GM21423 (cell line): ENCODE data around the gene PIK3C3.

Source experiments
- ATAC-seq: cut with Tn5 transposase; IDR thresholded peaks from one replicate; pipeline ENCODE4 v1.9.1; 2021; ENCODE audit warnings: mild to moderate bottlenecking, moderate library complexity; ENCODE audit not compliant: unreplicated experiment

The PIK3C3 gene

DNA sequence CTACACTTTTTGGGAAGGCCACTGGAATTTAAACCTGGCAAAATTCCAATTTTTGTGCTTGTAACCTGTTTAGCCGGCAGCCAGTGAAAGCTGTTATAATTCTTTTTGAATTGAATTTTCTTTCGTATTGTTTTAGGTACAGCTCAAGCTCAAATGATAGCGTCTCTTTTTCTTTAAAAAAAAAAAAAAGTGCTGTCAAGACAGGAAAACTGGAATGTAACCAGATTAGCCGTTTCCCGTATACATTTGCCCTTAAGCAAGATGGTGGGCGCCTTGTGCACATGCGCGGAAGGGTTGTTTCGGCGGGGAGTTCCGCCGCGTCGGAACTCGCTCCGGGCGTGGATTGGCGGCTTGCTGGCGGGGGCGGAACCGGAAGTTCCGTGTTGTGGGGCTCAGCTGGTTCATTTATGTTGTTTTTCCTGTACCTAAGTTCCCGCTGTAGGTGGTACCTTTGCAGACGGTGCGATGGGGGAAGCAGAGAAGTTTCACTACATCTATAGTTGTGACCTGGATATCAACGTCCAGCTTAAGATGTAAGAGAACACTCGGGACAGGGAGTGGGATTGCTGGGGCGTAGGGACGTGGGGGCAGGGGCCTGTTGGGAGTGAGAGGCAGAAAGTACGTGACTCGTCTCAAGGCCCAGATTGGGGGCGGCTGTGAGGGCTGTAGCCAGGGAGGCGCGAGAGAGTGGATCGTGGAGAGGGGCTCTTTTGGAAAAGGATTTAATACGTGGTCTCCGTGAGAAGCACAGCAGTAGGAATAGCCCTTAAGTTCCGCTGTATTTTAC, at the start of gene PIK3C3:
TSS of gene PIK3C3 (plus strand) at position 408 of the 787 bp plus-strand sequence. CDS start at position 466, 58 bp downstream.
- ATAC-seq = peak; percentile 98

DNA sequence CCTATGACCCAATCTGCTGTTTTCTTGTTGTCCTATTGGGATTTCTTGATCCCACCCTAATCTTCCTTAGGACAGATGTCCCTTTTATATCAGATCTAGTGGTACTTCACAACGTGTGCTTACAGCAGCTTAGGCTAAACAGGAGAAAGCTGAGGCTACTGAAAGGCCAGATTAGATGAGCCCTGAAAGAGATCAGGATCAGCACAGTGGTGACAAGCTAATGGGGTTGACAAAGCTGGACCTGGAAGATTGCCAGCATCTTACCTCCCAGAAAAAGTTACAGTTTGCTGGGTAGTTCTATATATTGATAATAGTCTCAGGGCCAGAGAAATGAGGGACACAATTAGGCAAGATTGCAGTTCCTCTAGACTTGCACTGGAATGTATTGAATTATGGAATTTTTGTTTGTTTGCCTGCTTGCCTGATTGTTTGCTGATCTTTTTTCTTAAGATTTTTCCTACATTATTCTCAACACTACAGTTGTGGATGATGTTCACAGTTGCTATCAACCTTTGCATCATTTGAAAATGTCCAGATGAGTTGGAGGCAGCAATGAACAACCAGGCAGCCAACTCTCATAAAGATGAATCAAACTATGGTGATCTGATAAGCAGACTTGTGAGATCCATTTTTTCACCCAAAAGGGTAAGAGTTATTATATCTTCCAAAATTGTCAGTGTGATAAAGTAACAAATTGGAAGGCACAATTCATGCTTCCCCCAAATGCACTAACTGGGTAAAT, 49.1 kb upstream of the PIK3C3 start:
- no peak for ATAC-seq

DNA sequence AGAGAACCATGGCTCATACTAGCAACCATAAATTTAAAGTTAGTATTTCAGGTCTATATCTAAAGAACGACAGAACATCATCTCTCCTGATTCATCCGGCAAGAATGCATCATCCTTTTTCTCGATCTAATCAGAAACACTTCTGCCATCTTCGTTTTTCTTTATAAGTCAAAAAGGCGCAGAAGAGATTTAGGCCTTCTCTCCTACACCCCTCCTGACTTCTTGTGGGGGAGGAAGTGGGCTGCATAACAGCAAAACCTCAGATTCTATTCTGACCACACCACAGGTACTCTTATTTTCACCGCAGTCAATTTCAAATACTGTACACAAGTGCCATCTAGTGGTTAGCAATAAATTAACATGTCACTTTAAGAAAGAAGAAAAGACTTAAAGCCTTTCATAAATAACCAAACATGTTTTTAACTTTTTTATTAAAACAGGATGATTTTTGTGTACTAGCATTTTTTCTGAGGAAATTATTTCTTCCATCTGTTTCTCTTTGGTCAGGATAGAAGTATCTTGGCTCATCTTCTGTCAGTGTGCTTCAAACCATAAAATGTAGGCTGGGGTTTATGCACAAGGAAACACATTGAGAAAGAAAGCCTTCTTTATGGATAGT, 48.4 kb upstream of the PIK3C3 start:
- ATAC-seq = peak; percentile 98

DNA sequence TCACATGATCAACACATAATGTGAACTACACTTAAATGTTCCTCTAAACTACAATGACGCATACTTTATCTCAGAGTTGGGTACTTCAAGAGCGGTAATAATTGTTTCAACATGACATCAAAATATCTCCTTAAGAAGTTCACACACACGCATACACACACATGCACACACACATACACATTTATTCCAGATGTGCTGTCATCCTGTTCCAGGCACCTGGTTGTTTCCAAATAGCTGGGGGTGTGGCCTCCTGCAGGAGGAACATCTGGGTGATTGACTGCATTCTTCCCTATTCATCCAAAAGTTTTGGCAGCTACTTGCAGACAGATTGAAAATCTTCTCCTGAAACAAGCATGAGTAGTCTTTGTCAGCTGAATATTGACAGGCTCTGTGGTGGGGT, 37.9 kb upstream of the PIK3C3 start:
- no peak for ATAC-seq

DNA sequence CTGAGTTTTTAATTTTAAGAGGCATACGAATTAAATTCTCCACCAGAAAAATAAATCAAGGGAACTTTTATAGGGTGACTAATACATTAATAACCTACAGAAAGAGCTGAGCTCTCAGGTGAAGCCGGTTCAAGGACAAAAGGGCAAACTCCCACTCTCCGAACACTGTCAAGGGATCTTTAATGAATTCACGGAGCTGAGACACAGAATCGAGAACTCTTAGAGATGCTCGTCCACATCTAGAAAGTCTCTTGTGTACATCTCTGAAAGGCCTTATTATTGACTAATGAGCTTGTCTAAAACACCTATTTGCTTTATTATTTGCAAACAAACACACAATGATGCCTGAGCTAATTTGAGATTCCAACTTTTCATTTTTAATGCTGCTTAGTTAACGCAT, 33.3 kb upstream of the PIK3C3 start:
- no peak for ATAC-seq

DNA sequence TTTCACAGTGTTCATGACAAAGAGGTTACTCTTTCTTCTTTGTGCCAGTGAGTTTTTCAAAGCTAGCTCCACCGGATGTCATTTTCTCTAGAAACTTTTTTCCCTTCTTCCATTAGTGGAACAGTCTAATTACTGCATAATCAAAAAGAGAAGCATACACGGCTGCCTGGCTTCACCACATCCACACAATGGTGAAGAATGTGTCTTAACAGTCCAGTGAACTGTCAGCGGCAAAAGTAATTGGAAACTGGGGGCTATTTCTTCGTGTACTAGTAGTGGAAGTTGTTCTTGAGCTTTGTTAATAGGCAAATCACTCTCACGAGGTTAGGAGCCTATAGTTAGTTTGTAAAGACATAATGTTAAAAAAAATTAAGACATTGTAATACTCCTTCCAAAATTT, 32.9 kb upstream of the PIK3C3 start:
- ATAC-seq = no peak

DNA sequence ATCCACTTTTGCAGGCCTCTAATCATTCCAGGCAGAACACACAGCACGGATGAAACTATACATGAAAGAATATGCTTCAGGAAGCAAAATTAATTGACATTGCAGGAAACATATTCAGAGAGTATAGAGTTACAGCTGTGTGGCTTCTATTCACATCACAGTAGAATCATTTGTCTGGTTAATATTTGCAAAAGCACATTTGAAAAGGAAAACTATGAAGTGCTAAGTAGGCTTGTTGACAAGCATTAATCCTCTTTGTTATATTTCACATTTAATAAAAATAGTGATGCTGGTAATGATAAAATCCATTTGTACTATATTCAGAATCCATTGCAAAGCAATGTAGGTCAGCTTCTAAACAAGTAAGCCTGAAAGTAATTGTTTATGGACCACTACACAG, 32.2 kb upstream of the PIK3C3 start:
- ATAC-seq = no peak

DNA sequence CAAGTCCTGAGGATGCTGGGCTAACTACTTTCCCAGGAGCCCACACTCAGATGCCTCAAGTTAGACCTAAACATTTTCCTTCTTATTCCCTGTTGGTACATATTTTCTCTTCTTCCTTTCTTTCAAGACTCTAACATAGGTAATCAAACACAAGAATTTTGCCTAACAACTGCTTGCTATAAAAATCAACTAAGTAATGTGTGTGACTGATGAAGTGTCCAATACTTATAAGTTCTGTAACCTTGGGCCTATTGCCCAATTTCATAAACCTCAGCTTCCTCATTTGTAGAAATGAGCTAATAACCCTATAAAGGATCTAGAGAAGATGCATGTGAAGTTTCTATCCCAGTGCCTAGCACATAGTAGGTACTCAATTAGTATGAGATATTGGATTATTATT, 31.6 kb upstream of the PIK3C3 start:
- no peak for ATAC-seq

DNA sequence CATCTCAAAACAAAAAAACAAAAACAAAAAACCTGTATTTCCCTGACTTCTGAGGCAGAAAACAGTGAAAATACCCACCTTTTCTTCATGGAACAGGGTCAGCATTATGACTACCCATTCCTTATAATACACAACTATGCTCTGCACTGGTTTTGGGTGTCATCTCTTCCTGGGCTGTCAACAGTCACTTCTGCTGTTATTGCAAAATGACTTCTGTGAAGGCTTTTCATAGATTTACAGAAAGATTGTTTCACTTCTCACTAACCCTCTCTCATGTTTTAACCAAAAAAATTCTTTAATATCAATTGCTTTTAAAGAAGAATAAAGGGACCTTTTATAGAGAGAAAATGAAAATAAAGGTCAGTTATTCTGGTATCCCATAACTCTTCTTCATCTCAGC, 26.5 kb upstream of the PIK3C3 start:
- ATAC-seq = no peak

DNA sequence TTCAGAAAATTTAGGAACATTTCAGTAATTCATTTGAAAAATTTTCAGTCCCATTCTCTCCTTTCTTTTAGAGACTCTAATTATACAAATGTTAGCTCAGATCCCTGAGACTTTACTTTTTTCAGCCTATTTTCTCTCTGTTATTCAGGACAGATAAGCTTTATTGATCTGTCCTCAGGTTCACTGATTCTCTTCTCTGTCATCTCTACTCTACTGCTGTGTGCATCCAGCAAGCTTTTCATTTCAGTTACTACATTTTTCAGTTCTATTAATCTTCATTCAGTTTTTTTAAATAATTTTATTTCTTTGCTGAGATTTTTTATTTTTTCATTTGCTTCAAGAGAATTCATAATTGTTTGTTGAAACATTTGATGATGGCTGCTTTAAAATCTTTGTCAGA, 22.1 kb upstream of the PIK3C3 start:
- ATAC-seq = no peak

DNA sequence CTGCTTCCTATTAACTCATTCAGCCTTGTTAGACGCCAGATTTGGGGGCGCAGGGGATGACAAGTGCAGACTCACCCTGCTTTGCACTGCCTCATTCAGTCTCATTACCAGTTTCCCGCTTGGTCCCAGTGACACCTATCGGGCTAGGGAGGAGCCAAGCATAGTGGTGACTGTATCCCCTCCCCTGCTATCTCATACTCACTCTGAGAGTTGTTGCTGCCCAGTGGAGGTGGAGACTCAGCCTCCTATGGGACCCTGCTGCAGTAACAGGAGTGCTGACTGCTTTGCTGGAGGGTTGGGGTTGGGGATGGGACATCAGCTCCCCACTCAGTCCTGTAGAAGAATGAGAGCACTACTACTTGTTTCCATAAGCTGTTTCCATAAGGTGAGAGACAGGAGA, 21.3 kb upstream of the PIK3C3 start:
- ATAC-seq = no peak

DNA sequence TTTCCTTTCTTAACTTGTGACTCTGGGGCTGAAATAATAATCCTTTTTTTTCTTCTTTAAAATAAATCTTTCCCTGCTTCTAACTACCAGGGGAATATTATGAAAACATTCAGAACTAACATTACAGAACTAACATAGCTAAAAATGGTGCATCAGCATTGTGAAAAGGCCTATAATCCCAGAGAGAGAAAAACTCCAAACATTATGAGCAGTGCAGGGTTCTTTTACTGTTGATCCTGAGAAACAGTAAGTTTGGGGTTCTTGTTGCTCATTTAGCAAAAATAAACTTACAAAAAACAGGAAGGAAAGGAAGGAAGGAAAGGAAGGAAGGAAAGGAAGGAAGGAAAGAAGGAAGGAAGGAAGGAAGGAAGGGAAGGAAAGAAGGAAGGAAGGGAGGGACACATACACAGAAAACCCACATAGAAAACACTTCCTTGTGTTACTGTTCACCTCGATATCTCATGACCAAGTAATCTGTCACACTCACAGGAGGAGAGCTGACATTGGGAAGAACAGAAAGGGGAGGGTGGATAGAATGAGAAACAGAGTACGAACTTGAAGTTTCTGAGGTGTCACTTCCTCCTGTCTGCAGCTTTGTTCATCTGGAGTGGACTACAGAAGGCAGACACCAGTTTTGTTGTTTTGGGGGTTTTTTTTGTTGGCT, 18.4 kb upstream of the PIK3C3 start:
- peak; percentile 63 for ATAC-seq

DNA sequence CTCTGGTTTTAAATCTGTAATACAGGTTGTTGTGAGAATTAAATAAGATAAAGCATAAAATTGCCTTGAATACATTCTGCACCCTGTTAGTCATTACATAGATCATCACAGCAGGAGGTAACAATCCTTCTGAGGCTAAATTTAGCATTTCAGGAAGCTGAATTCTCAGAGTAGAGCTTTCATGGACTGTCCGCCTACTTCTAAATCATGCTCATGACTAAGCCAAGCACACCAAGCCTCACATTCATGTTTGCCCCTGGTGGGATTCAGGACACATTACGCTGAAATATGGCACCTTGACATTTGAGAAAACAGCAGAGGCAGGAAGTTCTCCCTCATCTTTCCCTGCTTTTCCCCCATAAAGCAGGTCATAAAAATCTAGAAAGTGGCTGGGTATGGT, 16.6 kb upstream of the PIK3C3 start:
- ATAC-seq = no peak

DNA sequence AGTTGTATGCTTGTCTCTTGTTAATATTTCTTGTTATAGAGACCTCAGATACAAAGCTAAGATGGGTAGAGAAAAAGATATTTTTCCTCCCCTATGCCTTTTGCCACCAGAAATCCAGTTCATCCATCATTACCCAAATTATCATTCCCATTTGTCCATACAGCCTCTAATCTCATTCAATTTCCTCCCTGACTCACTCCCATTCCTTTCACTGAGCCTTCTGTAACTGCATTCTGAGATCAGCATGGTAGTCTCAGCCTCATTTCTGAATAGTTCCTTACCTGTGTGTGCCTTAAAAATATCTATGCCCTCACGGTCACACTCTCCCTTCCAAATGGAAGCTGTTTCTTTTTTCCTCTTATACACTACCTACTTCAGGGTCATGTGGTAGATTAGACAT, 15.7 kb upstream of the PIK3C3 start:
- no peak for ATAC-seq

DNA sequence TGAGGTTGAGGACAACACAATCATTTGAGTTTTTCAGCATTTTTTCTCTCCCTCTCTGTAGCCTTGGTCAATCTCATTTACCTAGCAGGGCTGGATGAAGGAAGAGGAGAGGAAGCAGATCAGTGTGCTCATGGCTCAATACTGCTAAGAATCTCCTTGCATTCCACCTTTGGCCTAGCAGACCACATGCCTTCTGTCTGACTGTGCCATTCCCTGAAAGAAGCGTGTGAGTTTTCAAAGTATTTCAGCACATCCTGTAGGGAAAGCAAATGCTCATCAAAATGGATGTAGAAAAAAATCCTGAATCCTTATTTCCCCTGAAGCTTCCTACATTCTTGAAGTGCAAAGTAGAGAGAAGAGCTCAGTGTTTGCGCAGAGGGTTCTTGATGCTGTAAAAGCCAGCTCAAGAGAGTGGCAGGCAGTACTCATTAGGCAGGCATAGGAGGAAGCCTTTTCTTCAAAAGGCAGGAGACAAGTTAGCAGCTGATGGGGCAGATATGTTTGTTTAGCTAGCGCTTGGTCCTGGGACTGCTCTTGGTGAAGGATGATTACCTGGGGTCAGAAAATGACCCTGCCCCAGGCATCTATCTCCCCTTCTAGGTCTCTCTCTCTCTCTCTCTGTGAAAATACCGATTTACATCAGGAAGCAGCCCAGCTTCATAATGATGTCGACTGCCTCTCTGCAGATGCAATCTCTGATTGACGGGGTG, 14.4 kb upstream of the PIK3C3 start:
- ATAC-seq = no peak

DNA sequence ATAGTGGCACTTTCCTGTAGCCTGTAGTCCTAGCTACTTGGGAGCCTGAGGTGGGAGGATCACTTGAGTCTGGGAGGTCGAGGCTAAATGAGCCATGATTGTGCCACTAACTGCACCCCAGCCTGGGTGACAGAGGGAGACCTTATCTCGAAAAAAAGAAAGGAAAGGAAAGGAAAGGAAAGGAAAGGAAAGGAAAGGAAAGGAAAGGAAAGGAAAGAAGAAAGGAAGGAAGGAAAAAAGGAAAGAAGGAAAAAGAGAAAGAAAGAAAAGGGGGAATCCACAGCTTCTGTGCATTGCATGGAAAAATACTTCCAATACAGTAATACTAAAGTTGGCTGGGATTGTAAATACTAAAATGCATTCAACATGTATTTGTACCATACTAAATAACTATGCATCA, 12.8 kb upstream of the PIK3C3 start:
- no peak for ATAC-seq

DNA sequence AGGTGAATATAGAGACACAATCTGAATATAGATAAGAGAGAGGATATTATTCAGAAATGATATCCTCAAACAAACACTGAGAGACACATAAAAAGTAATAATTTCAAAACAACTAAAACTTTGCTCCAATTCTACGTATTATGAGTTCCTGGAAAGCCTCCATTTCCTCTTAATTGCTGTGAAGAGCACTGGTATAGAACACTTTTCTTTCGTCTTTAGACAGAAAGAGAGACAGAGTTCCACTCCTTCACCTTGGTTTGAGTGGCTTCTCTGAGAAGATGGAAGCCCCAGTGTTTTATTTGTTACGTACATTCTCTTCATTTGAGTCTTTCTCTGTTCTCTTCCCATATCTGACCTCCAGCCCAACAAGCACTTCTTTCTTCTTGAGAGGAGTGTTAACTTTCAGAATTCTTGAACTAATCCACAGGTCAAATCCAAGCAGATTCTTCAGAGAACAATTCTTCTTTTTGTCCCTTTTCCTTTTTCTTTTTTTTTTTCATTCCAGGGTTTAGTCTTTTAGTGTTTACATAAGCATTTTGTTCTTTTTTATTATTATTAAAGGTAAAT, 6.4 kb upstream of the PIK3C3 start:
- ATAC-seq = no peak

DNA sequence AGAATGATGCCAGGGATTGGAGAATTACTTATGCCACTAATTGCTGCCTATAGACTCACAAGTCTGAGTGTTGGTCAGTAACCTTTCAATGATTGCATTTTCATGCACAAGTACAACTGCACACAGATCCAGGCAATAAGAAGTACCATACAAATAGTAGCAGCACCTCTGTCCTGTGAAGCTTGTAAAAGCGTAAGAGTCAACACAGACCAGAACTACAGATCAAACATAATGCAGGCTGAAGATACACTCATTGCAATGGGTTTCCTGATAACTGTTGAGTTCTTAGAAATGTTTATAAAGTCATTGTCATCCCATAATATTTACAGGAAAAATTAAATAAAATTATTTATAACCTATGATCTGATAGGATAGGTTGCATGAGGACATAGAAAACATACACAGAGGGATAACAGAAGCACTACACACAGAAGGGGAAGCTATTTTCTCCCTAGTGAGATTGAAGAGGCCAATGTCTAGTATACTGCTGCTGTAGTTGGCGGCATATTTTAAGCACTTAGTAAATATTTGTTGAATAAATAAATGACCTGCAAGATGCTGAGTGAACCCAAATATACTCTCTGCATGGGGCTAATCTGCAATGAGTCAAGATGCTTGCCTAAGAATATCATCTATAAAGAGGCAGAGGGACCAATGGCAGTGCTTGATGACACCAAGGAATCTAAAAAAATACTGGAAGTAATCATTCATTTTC, 5.7 kb upstream of the PIK3C3 start:
- no peak for ATAC-seq

DNA sequence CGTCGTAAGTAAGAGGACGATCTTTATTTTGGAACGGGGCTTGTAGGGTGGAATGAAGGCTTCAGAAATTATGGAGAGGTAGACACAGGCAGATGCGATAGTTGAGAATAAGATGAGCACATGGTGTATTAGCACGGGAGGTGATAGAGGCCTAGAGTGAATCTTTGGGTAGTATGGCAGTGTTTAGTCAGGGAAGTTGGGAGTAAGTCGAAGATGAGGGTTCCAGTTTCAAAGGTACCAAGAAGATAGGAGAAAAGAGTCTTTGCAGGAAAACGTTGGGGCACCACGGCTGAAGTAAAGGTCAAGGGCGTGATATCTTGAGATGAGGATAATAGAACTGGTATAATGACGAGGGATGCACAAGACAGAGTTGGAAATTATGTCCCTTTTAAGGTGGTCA, 654 bp downstream of the PIK3C3 start:
- ATAC-seq = no peak

DNA sequence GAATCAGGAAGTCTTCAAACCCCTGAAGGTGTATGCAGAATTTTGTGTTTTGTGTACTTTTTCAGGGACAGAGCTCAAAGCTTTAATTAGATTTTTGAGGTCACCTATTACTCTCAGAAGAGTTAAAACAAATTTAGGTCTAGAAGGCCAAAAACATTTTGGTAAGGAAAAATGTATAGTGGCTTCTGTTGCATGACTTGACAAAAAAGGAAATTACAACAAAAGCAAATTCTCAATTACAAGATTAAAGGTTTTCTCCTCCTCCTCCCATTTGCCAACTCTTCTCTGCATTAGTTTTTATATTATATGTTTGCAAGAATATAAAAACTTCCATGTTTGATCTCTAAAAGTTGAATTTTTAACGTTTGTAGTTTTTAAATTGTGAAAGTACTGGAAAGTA, 4.0 kb downstream of the PIK3C3 start:
- ATAC-seq = no peak
